Fibroblast of skin of right biceps (primary cell): ENCODE data around the gene LRAT.
"Not testable (repeated sequence)": the region's sequence is repeated elsewhere in the genome, so short reads cannot be mapped to it uniquely, and the experiment has no call there.

Experiments
- DNase-seq: peaks from one replicate; pipeline ENCODE4 v3.0.0-alpha.2; 2013

The LRAT gene

GRCh38 chr4:154743683-154744340, at the start of gene LRAT:
Gene LRAT, plus strand, starts transcription at chr4:154744000. Its CDS starts 327 bp downstream, at chr4:154744327.
- no peak for DNase-seq

GRCh38 chr4:154707877-154708276, 35.9 kb upstream of the LRAT start:
- DNase-seq, result no peak

GRCh38 chr4:154709550-154709949, 34.2 kb upstream of the LRAT start:
- DNase-seq, result no peak

- no peak for DNase-seq
These were observed 32.3 kb upstream of the LRAT start for GRCh38 chr4:154711522-154711921.

- no peak for DNase-seq
These were observed 29.3 kb upstream of the LRAT start for GRCh38 chr4:154714339-154715040.

GRCh38 chr4:154719087-154719486, 24.7 kb upstream of the LRAT start:
- no peak for DNase-seq

- no peak for DNase-seq
These were observed 23.7 kb upstream of the LRAT start for GRCh38 chr4:154720123-154720522.

- DNase-seq, result no peak
These were observed 23.1 kb upstream of the LRAT start for GRCh38 chr4:154720618-154721267.

- DNase-seq, result no peak
These were observed 21.5 kb upstream of the LRAT start for GRCh38 chr4:154722262-154722661.

- DNase-seq, result not testable (repeated sequence)
These were observed 20.2 kb upstream of the LRAT start for GRCh38 chr4:154723601-154724000.

GRCh38 chr4:154727540-154727939, 16.3 kb upstream of the LRAT start:
- DNase-seq, result no peak

- no peak for DNase-seq
These were observed 12.0 kb upstream of the LRAT start for GRCh38 chr4:154731756-154732155.

- DNase-seq, result no peak
These were observed 11.1 kb upstream of the LRAT start for GRCh38 chr4:154732669-154733068.

- no peak for DNase-seq
These were observed 7.0 kb upstream of the LRAT start for GRCh38 chr4:154736770-154737169.

- DNase-seq, result no peak
These were observed 5.4 kb upstream of the LRAT start for GRCh38 chr4:154738426-154738825.

- DNase-seq, result no peak
These were observed 4.7 kb upstream of the LRAT start for GRCh38 chr4:154739111-154739510.

GRCh38 chr4:154740462-154740861, 3.3 kb upstream of the LRAT start:
- DNase-seq, result no peak

GRCh38 chr4:154741131-154741665, 2.6 kb upstream of the LRAT start:
- DNase-seq, result no peak

- DNase-seq, result no peak
These were observed 1.6 kb upstream of the LRAT start for GRCh38 chr4:154741922-154742850.

GRCh38 chr4:154744341-154744926, 634 bp downstream of the LRAT start:
- no peak for DNase-seq

GRCh38 chr4:154757713-154758112, 13.9 kb downstream of the LRAT start:
- DNase-seq, result no peak

GRCh38 chr4:154760895-154761294, 17.1 kb downstream of the LRAT start:
- DNase-seq, result no peak
